Measurements from ENCODE around the gene CCNL2.

Gene CCNL2

DNA sequence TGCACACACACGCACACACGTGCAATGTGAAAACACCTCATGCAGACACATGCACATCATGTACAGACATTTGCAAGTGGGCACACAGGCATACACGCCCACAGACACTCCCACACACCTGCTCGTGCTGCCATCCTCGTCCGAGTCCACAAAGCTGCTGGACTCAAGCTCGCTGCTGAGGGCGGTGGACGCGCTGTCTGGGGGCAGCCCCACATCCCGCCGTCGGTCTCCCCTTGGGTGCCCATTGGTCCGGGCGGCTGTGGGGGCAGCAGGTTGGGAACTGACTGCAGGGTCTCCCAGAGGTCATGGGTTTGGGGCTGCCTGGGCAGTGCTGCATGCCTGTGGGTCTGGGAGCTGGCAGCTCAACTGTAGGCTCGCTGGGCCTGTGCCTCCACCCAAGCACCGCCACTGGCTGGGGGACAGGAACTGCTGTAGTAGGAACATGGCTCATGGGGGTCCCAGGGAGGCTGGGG lies 57.5 kb downstream of the CCNL2 start:
- no peak for DNase-seq (ENCODE audit: low spot score)

DNA sequence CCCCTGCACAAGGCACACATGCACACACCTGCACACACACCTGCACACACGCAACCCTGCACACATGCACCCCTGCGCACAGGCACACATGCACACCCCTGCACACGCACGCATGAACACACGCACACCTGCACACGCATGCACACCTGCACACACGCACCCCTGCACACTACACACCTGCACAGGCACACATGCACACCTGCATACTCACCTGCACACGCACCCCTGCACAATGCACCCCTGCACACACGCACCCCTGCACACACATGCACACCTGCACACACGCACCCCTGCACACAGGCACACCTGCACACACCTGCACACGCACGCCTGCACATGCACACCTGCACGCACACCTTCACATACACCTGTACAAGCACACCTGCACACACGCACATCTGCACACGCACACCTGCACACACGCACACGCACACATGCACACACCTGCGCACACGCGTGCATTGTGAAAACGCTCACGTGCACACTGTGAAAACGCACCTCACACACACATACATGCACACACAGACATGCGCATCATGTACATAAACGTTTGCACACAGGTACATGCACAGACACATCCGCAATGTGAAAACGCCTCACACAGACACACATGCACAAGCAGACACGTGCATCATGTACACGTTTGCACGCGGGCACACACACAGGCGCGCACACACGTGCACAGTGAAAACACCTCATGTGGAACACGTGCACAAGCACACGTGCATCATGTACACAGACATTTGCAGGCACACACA lies 58.2 kb downstream of the CCNL2 start:
- DNase-seq (ENCODE audit: low spot score): no peak

DNA sequence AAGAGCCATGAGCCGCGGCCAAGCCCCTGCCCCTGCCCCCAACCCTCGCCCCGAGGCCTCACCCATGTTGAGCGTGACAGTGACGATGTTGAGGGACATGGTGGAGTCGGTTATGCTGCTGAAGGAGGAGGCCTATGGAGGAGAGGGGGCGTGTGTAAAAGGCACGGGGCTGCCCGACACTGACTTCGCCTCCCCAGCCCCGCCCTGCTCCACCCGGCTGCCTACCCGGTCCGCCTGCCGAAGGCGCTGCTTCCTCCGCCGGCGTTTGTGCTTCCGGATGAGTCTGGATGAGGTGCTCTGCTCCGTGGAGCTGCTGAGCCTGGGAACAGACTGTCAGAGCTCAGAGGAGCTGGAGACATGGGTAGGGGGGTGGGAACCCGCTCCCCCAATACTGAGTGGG lies 59.0 kb downstream of the CCNL2 start:
- DNase-seq (ENCODE audit: low spot score): no peak

DNA sequence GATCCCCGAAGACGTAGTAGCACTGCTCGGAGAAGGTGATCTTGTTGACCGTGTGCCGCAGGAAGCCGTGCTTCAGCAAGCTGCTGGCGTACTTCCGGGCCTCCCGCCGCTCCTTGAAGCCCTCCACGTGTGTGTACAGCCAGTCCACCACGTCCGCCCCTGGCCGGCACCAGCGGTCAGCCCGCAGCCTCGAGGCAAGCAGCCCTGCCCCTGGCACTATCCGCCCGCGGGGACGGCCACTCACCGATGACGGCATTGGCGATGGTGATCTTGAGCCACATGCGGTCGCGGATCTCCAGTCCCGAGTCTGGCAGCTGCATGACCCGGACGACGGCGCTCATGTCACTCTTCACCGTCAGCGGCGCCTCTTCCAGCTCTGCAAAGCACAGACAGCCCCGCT lies 60.9 kb downstream of the CCNL2 start:
- DNase-seq (ENCODE audit: low spot score): no peak

DNA sequence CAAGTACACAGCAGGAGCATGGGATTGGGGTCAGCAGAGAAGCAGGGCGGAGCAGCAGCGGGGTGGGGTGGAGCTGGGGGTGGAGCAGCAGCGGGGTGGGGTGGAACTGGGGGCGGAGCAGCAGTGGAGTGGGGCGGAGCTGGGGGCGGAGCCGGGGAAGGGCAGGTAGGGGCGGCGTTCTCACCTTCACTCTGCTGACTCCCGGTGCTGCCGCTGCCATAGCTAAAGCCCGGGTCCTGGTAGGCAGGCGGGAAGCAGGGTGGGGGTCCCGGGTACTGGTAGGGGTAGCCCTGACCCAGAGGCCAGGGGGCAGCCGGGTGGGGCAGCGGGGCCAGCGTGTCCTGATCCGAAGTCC lies 61.4 kb downstream of the CCNL2 start:
- DNase-seq (ENCODE audit: low spot score): no peak

DNA sequence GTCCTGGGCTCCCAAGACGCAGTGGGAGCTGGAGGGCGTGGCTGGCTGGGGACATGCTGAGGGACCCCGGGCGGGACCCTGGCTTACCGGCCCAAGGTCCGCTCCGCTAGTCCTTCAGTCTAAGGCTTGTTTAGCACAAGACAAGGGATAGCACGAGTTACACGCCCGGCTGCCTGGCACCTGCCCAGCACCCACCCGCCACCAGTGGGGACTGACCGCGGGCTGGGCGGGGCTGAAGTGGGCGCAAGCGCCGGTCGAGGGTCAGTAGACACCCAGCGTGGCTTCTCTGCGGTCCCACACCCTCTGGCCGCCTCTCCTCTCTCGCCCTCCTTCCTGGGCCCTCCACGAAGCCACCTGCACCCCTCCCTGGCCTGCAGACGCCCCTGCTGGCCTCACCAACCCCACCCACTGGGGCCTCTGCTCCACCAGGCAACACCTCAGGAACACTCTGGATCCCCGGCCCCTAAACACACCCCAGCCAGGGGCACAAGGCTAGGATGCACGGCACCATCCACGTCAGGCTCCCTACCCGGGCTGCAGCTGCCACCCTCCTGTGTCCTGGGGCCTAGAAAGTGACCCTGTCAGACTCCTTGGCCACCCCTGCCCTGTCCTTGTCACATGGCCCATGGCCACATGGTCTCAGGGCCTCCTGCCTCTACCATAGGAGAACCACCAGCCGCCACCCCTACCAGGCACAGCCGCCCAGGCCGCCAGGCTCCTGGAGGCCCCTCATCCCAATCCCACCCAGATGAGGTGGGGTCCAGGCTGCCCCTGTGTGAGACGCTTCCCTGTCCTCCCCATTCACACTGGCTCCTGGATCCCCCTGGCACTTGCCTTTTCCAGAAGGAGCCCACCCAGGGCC lies 62.0 kb downstream of the CCNL2 start:
- no peak for DNase-seq (ENCODE audit: low spot score)

DNA sequence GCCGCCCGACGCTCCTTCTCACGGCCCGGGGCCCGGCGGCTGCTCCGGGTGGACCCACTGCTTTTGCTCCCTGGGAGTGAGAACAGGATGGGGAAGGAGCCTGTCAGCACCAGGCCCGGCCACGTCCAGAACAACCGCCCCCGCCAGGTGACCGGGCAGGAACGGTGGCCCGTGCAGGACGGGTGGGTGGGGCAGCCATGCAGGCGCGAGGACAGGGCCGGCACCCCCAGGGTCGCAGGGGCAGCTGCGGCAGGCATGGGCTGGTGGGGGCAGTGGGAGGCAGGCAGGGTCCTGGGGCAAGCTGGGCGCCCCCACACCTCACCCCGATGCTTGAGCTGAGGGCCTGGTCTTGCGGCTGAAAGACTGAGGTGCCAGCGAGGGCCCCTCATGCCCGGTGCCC lies 62.7 kb downstream of the CCNL2 start:
- no peak for DNase-seq (ENCODE audit: low spot score)

DNA sequence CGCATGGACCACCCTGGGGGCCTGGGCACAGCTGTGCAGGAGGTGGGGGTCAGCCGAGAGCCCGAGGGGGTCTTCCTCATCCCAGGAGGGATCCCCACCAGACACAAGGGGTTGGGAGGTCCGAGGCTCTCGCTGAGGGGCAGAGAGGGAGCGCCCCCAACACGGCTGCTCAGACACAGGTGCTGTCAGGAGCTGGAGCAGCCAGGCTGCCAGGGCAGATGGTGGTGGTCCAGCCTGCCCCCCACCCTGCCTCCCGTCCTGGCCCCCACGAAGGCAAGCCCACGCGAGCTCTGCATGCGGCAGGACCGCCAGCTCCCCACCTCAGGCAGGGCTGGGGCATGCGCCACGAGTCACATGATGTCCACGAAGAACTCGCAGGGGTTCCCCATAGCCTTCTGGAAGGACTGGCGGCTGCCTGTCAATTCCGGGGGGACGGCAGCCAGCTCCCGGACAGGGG lies 63.3 kb downstream of the CCNL2 start:
- no peak for DNase-seq (ENCODE audit: low spot score)

Measured in RKO (cell line).